Heart right ventricle (tissue), 12 donors: ENCODE measurements around the gene TAP1. TPM values are rescaled to one million over a fixed set of nuclear protein-coding genes. Genes with fewer than 3 reads are reported as not detected.

ENCODE experiments used
- polyA plus RNA-seq, 2 donors: library from polyadenylated mRNA; stranded (reverse); fragments of 200-250 nt; gene quantifications; one replicate each; pipeline ENCODE4 v1.2.3, GENCODE V29; 2013
- total RNA-seq, 10 donors: library from RNA; stranded (reverse); fragmentation: NEBNext Ultra II Directional in 3 of 10; extraction: Animal tissue kit (Norgen Biotek cat#: 25700) in 3 of 10; gene quantifications; one replicate each; pipeline versions ENCODE4 v1.2.1 to v1.2.4, GENCODE V29; 2021 to 2023
- donor health status: ischemic (EF 13 %, LVEDD 7.1; RV severe dilation, severe dysfunction).
- donor health status: healthy with polysubstance abuse.
- donor health status: DM: no; HTN: yes; CAD: no.
- donor health status: DM: no; HTN: no; CAD: no.
- donor health status: ischemic (EF 25% LVEDD 6.9; RV normal size, moderate dysfunction).
- donor health status: ischemic (EF 25% LVEDD 5.7; RV mildly dilated, moderate dysfunction).
- donor health status: healthy.
- donor health status: nonischemic (EF 11% LVEDD 7.7; RV severe dilation, severe dysfunction).
- donor health status: DM: yes; HTN: yes; CAD: no.
- donor health status: PGD.
- donor health status: ischemic (EF 29% LVEDD 5.4; RV normal size, mild dysfunction).
- donor health status: nonischemic (EF 23%, LVEDD 6.1; RV moderate dilation, normal function).

Gene TAP1
- total and polyA plus RNA-seq, 12 donors: 12.8 to 213 (median 19.1) TPM

Other genes with a start within 250 kb of the TAP1 start
- 100 to 1,000 TPM in 1 of 10 donors, 10 to 100 TPM in 7, 1 to 10 TPM in 2; 1.3 to 136 (median 16.2) TPM for gene HLA-DQA1, start 216.3 kb downstream of the TAP1 start, total RNA-seq
- gene HLA-DQA1, start 216.3 kb downstream of the TAP1 start, polyA plus RNA-seq: 1 to 10 TPM; 5.9 to 9.6 TPM
- 10 to 100 TPM in 6 of 10 donors, 1 to 10 TPM in 4; 6.2 to 73.7 (median 14.4) TPM for gene HLA-DQB1, start 187.0 kb downstream of the TAP1 start, total RNA-seq
- gene HLA-DQB1, start 187.0 kb downstream of the TAP1 start, polyA plus RNA-seq: 10 to 100 TPM; 18.8 to 81.2 TPM
- gene HLA-DQA2, start 112.3 kb downstream of the TAP1 start, total RNA-seq: 10 to 100 TPM in 1 of 10 donors, 1 to 10 TPM in 4, under 1 TPM in 4, not detected in 1; 0.18 to 28.1 (median 1.9) TPM
- not detected for gene HLA-DQA2, start 112.3 kb downstream of the TAP1 start, polyA plus RNA-seq
- 10 to 100 TPM in 1 of 10 donors, 1 to 10 TPM in 3, under 1 TPM in 4, not detected in 2; 0.30 to 14.6 (median 0.92) TPM for gene HLA-DQB2, start 90.2 kb downstream of the TAP1 start, total RNA-seq
- not detected for gene HLA-DQB2, start 90.2 kb downstream of the TAP1 start, polyA plus RNA-seq
- gene HLA-DOB, start 36.7 kb downstream of the TAP1 start, total RNA-seq: 1 to 10 TPM in 1 of 10 donors, under 1 TPM in 7, not detected in 2; 0.21 to 2.1 (median 0.48) TPM
- gene HLA-DOB, start 36.7 kb downstream of the TAP1 start, polyA plus RNA-seq: 1 to 10 TPM in 1 of 2 donors, under 1 TPM in 1; 0.36 to 1.1 TPM
- 10 to 100 TPM in 7 of 10 donors, 1 to 10 TPM in 3; 8.8 to 92.1 (median 13.8) TPM for gene TAP2, start 15.0 kb downstream of the TAP1 start, total RNA-seq
- 10 to 100 TPM; 12.8 to 13.8 TPM for gene TAP2, start 15.0 kb downstream of the TAP1 start, polyA plus RNA-seq
- gene PSMB8, start 9.7 kb downstream of the TAP1 start, total RNA-seq: 100 to 1,000 TPM in 1 of 10 donors, 10 to 100 TPM in 7, 1 to 10 TPM in 2; 8.5 to 127 (median 11.7) TPM
- 10 to 100 TPM; 40.2 to 42.9 TPM for gene PSMB8, start 9.7 kb downstream of the TAP1 start, polyA plus RNA-seq
- gene PSMB9, start 488 bp upstream of the TAP1 start, total RNA-seq: 100 to 1,000 TPM in 1 of 10 donors, 10 to 100 TPM in 8, 1 to 10 TPM in 1; 10.0 to 198 (median 14.3) TPM
- gene PSMB9, start 488 bp upstream of the TAP1 start, polyA plus RNA-seq: 10 to 100 TPM; 23.4 to 33.4 TPM
- gene HLA-DMB, start 87.3 kb upstream of the TAP1 start, total RNA-seq: 10 to 100 TPM in 4 of 10 donors, 1 to 10 TPM in 6; 2.7 to 79.8 (median 7.6) TPM
- gene HLA-DMB, start 87.3 kb upstream of the TAP1 start, polyA plus RNA-seq: 1 to 10 TPM; 5.5 to 7.8 TPM
- 100 to 1,000 TPM in 1 of 10 donors, 10 to 100 TPM in 8, 1 to 10 TPM in 1; 7.8 to 106 (median 14.5) TPM for gene HLA-DMA, start 99.4 kb upstream of the TAP1 start, total RNA-seq
- 10 to 100 TPM; 11.8 to 47.6 TPM for gene HLA-DMA, start 99.4 kb upstream of the TAP1 start, polyA plus RNA-seq
- 10 to 100 TPM; 64.9 to 97.0 (median 74.9) TPM for gene BRD2, start 114.9 kb upstream of the TAP1 start, total RNA-seq
- gene BRD2, start 114.9 kb upstream of the TAP1 start, polyA plus RNA-seq: 10 to 100 TPM; 49.3 to 87.2 TPM
- gene HLA-DOA, start 155.9 kb upstream of the TAP1 start, total RNA-seq: 10 to 100 TPM in 1 of 10 donors, 1 to 10 TPM in 8, under 1 TPM in 1; 0.75 to 22.8 (median 2.0) TPM
- 1 to 10 TPM in 1 of 2 donors, under 1 TPM in 1; 0.65 to 2.1 TPM for gene HLA-DOA, start 155.9 kb upstream of the TAP1 start, polyA plus RNA-seq
- 100 to 1,000 TPM in 1 of 10 donors, 10 to 100 TPM in 9; 17.8 to 328 (median 53.6) TPM for gene HLA-DPA1, start 219.9 kb upstream of the TAP1 start, total RNA-seq
- gene HLA-DPA1, start 219.9 kb upstream of the TAP1 start, polyA plus RNA-seq: 10 to 100 TPM; 18.2 to 24.3 TPM
- 100 to 1,000 TPM in 1 of 10 donors, 10 to 100 TPM in 9; 19.2 to 264 (median 34.8) TPM for gene HLA-DPB1, start 222.3 kb upstream of the TAP1 start, total RNA-seq
- gene HLA-DPB1, start 222.3 kb upstream of the TAP1 start, polyA plus RNA-seq: 10 to 100 TPM; 18.7 to 48.2 TPM